K562 (cell line): Measurements from ENCODE around the gene AGPAT2. TPM values are rescaled to one million over a fixed set of nuclear protein-coding genes. Genes with fewer than 3 reads are reported as not detected.

ENCODE experiments used
- ATAC-seq: fragments of 200-7000 bp; cut with Tn5 transposase; 3 replicates; pipeline ENCODE4 v1.9.1; 2020; ENCODE audit warnings: moderate library complexity
- BruUV-seq: library from RNA; stranded (reverse); fragments of 400-500 nt; replicated peaks from 2 replicates; lab custom pipeline; 2021; lab: Mats Ljungman, UMichigan
- CTCF ChIA-PET: fragments of 300-600 bp; formaldehyde crosslinking; extraction: SDS; loops from one replicate; lab custom pipeline; 2021; ENCODE audit warnings: low intra/inter-chr PET ratio; lab: Yijun Ruan, JAX
- POLR2A ChIA-PET: fragments of 300-600, 350-650 bp; sonication (Branson Sonifier 250); formaldehyde crosslinking; extraction: SDS; loops from one replicate; lab custom pipeline; 2021; ENCODE audit warnings: antibody characterized with exemption, inconsistent platforms; lab: Yijun Ruan, JAX
- DNase-seq, 4 experiments: peaks; one replicate each; pipeline versions ENCODE4 v3.0.0 to v3.0.0-alpha.2; 2011 to 2018; ENCODE audit warnings: low spot score in 3 of 4, mixed read lengths in 3 of 4; ENCODE audit errors: extremely low read depth in 1 of 4
- FAIRE-seq: peaks from 2 replicates; lab custom pipeline; 2011; peaks lifted over from hg19 to GRCh38; lab: Jason Lieb, UNC
- H2AFZ ChIP-seq: 2 replicates; pipeline ENCODE4 v1.6.0; 2011; ENCODE audit warnings: low read depth, low read length, control low read depth, inconsistent platforms
- H3K27ac ChIP-seq: fragments of 200-600 bp; 3 replicates; pipeline ENCODE4 v1.8.0; 2011; ENCODE audit warnings: low read depth, mild to moderate bottlenecking, control low read depth, inconsistent platforms, low read length, moderate library complexity, mixed read lengths; ENCODE audit errors: extremely low read depth
- H3K27me3 ChIP-seq, 2 experiments: fragments of 300-600 bp in 1 of 2; 2 replicates in 1 of 2; 3 replicates in 1 of 2; pipeline versions ENCODE4 v1.6.0 to v1.8.0; 2011; ENCODE audit warnings: inconsistent platforms in 2 of 2, low read length in 2 of 2, mild to moderate bottlenecking in 1 of 2, mixed read lengths in 1 of 2, moderate library complexity in 1 of 2; ENCODE audit not compliant: control insufficient read depth in 2 of 2, insufficient read depth in 2 of 2
- H3K36me3 ChIP-seq: fragments of 300-600 bp; 3 replicates; pipeline ENCODE4 v1.8.0; 2011; ENCODE audit warnings: mild to moderate bottlenecking, low read length, inconsistent platforms; ENCODE audit not compliant: control insufficient read depth, insufficient read depth
- H3K4me1 ChIP-seq, 2 experiments: fragments of 200-600 bp in 1 of 2; replicated peaks in 1 of 2; 2 replicates in 1 of 2; 3 replicates in 1 of 2; pipeline versions ENCODE4 v1.5.1 to v1.8.0; 2011; ENCODE audit warnings: inconsistent platforms in 2 of 2, low read length in 2 of 2, mild to moderate bottlenecking in 1 of 2, mixed read lengths in 1 of 2, moderate library complexity in 1 of 2; ENCODE audit not compliant: control insufficient read depth in 2 of 2, insufficient read depth in 2 of 2
- H3K4me2 ChIP-seq: 2 replicates; pipeline ENCODE4 v1.6.1; 2011; ENCODE audit warnings: low read length, control low read depth, inconsistent platforms, mixed read lengths; ENCODE audit not compliant: insufficient read depth
- H3K4me3 ChIP-seq: fragments of 200-600 bp; sonication (generic), shearing (Covaris generic); 2 replicates; pipeline ENCODE4 v1.5.1; 2016; ENCODE audit warnings: control low read depth, inconsistent platforms
- H3K79me2 ChIP-seq: fragments of 200-600 bp; 3 replicates; pipeline ENCODE4 v1.8.0; 2011; ENCODE audit warnings: low read length, inconsistent platforms; ENCODE audit not compliant: control insufficient read depth, insufficient read depth
- H3K9ac ChIP-seq, 2 experiments: 2 replicates each; pipeline versions ENCODE4 v1.6.0 to v1.6.1; 2011; ENCODE audit warnings: low read depth in 2 of 2, low read length in 2 of 2, control low read depth in 1 of 2, inconsistent platforms in 1 of 2, mild to moderate bottlenecking in 1 of 2, mixed read lengths in 1 of 2; ENCODE audit not compliant: insufficient read depth in 1 of 2
- H3K9me1 ChIP-seq: one replicate; pipeline ENCODE4 v1.6.0; 2011; ENCODE audit warnings: inconsistent platforms, mild to moderate bottlenecking, low read length, moderate library complexity; ENCODE audit not compliant: control insufficient read depth, insufficient read depth
- H3K9me3 ChIP-seq: replicated peaks from 2 replicates; pipeline ENCODE4 v1.5.1; 2011; ENCODE audit warnings: low read depth, low read length, inconsistent platforms; ENCODE audit not compliant: control insufficient read depth, insufficient read depth
- H4K20me1 ChIP-seq: replicated peaks from 2 replicates; pipeline ENCODE4 v1.6.1; 2011; ENCODE audit warnings: low read length, inconsistent platforms, mixed read lengths; ENCODE audit not compliant: control insufficient read depth, insufficient read depth
- CC2D1A ChIP-seq: fragments of 450-650 bp; IDR thresholded peaks from 2 replicates; pipeline ENCODE4 v1.6.1; 2017; ENCODE audit warnings: mild to moderate bottlenecking
- CHD1 ChIP-seq: fragments of 200-600 bp; sonication (generic); IDR thresholded peaks from one replicate; pipeline ENCODE4 v1.6.1; 2012; ENCODE audit warnings: mild to moderate bottlenecking, moderate library complexity, low read length, inconsistent platforms
- KDM5B ChIP-seq: fragments of 200-600 bp; sonication (generic); IDR thresholded peaks from 2 replicates; pipeline ENCODE4 v1.6.1; 2012; ENCODE audit warnings: low read depth, mild to moderate bottlenecking, moderate library complexity, low read length, control low read depth, inconsistent platforms; ENCODE audit not compliant: insufficient replicate concordance
- KLF10 ChIP-seq: fragments of 250-450 bp; sonication (Bioruptor Pico); IDR thresholded peaks from 2 replicates; pipeline ENCODE4 v1.6.1; 2021; ENCODE audit warnings: matching md5 sums
- LEF1 ChIP-seq: fragments of 450-650 bp; IDR thresholded peaks from 2 replicates; pipeline ENCODE4 v1.6.1; 2016; ENCODE audit warnings: mild to moderate bottlenecking
- RBBP5 ChIP-seq: fragments of 200-600 bp; sonication (generic); IDR thresholded peaks from 2 replicates; pipeline ENCODE4 v1.6.1; 2012; ENCODE audit warnings: borderline replicate concordance, mild to moderate bottlenecking, low read length, control low read depth, inconsistent platforms; ENCODE audit not compliant: insufficient read depth, poor library complexity, severe bottlenecking
- THRAP3 ChIP-seq: fragments of 450-650 bp; IDR thresholded peaks from 2 replicates; pipeline ENCODE4 v1.6.1; 2016; ENCODE audit warnings: mild to moderate bottlenecking, inconsistent platforms, borderline replicate concordance
- ZBTB7A ChIP-seq: IDR thresholded peaks from 2 replicates; pipeline ENCODE4 v1.6.1; 2011; ENCODE audit warnings: low read depth, mild to moderate bottlenecking, low read length, moderate library complexity, borderline replicate concordance; ENCODE audit not compliant: control insufficient read depth
- ZNF436 ChIP-seq: fragments of 250-450, 450-650 bp; sonication (Bioruptor Pico); formaldehyde crosslinking; IDR thresholded peaks from 2 replicates; pipeline ENCODE4 v1.7.0; 2020; ENCODE audit warnings: mild to moderate bottlenecking
- WGBS: fragments of 100-300 bp; shearing (Covaris generic); methylation state at CpG from one replicate; pipeline ENCODE4 v1.1.6; 2016; ENCODE audit warnings: low coverage, mixed read lengths; ENCODE audit not compliant: insufficient coverage; ENCODE audit errors: missing lambda C conversion rate; 5-methylcytosine and 5-hydroxymethylcytosine counted together
- in situ Hi-C: fragments of 300-500 bp; cut with MboI; formaldehyde crosslinking; loops from 4 replicates; pipeline ENCODE4 v1.15.0; 2018; ENCODE audit warnings: inconsistent platforms, mixed read lengths
- intact Hi-C: fragments of 100-400 bp; cut with micrococcal nuclease; formaldehyde crosslinking; loops from 2 replicates; pipeline ENCODE4 v1.14.2; 2022
- polyA plus RNA-seq, 8 experiments: library from polyadenylated mRNA; depleted of rRNA in 4 of 8; stranded (reverse) in 5 of 8; unstranded in 3 of 8; fragments of >200 nt; fragmentation: Nextera tagmentation in 2 of 8; fragmentation: Illumina TruSeq in 1 of 8; extraction: Ambion mirVana in 2 of 8; extraction: Trizol in 1 of 8; gene quantifications; 2 replicates each; pipeline versions ENCODE4 v1.2.1 to v1.2.3, GENCODE V29; 2011 to 2014; ENCODE audit warnings: inconsistent platforms in 1 of 8, missing spikeins in 1 of 8
- total RNA-seq, 7 experiments: library from RNA; depleted of rRNA in 6 of 7; stranded (reverse); fragments of >200 nt in 6 of 7; fragmentation: Illumina TruSeq in 2 of 7; extraction: Trizol in 2 of 7; gene quantifications; 2 replicates each; pipeline versions ENCODE4 v1.2.1 to v1.2.3, GENCODE V29; 2011 to 2021; ENCODE audit warnings: low replicate concordance in 1 of 7
- TF ChIP-seq, protein P1 (sequence below): sonication (generic); formaldehyde crosslinking; IDR thresholded peaks from 2 replicates; pipeline ENCODE4 v1.8.1; 2023; ENCODE audit warnings: mild to moderate bottlenecking, missing genetic modification reagents
- TF ChIP-seq, protein P2 (sequence below): fragments of 450-650 bp; IDR thresholded peaks from 2 replicates; pipeline ENCODE4 v1.6.1; 2016; ENCODE audit warnings: mild to moderate bottlenecking
- TF ChIP-seq, protein P3 (sequence below): fragments of 450-650 bp; formaldehyde crosslinking; conservative IDR thresholded peaks from 2 replicates; pipeline ENCODE4 v1.4.0; 2022; ENCODE audit warnings: mild to moderate bottlenecking, missing genetic modification characterization
- TF ChIP-seq, protein P4 (sequence below): fragments of 450-650 bp; IDR thresholded peaks from 2 replicates; pipeline ENCODE4 v1.6.1; 2016; ENCODE audit warnings: low read depth, mild to moderate bottlenecking, moderate library complexity

Gene AGPAT2
- total and polyA plus RNA-seq, 9 of the 15 experiments (the other 6 are each of a cell fraction or from before 2014, with no cell fraction given), result 0.13 to 54.5 (median 23.9) TPM

DNA sequence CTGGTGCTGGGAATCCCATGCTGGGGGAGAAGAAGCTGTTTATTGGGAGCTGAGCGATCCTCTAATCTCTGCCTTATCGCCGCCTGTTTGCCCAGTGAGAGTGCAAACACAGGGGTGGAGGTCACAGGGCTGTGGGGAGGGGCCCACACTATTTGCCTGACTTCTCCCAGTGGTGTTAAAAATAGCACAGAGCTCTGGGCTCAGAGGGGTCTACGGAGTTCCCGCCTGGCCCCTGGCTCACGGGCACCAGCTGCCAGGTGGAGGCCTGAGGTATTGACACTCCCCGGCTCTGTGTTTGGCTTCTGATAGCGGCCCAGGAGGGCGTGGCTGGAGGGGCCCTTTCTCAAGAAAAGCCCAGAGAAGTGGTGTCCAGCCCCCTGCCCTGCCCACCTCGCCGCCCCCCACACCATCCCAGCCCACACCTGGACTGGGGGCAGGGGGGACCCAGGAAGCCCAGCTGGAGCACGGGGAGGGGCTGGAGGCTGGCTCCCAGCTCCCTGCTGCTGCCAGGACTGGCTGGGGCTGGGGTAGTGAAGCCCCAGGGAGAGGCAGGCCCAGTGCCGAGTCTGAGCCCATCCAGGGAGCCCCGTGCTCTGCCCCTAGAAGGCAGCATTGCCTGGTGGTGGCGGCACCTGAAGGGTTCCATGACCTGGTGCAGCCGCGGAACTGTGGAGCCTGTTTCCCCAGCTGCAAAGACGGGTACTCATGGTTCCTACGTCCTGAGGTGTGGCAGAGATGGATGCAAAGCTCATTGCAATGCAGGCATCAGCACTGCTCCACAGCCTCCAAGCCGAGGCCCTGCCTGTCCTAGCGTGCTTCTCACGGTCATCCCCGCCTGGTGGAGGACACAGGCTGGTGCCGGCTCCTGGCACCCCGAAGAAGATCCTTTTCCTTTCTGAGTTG, 60.3 kb downstream of the AGPAT2 start:
- 21% methylated on average over 15 of the region's 25 CpGs for WGBS
- TF ChIP-seq THRAP3 (no peak), CC2D1A (no peak), KLF10 (no peak), RBBP5 (no peak), CHD1 (no peak), KDM5B (no peak), ZNF436 (no peak), ZBTB7A (no peak), LEF1 (no peak)
- TF ChIP-seq, protein P1, sequence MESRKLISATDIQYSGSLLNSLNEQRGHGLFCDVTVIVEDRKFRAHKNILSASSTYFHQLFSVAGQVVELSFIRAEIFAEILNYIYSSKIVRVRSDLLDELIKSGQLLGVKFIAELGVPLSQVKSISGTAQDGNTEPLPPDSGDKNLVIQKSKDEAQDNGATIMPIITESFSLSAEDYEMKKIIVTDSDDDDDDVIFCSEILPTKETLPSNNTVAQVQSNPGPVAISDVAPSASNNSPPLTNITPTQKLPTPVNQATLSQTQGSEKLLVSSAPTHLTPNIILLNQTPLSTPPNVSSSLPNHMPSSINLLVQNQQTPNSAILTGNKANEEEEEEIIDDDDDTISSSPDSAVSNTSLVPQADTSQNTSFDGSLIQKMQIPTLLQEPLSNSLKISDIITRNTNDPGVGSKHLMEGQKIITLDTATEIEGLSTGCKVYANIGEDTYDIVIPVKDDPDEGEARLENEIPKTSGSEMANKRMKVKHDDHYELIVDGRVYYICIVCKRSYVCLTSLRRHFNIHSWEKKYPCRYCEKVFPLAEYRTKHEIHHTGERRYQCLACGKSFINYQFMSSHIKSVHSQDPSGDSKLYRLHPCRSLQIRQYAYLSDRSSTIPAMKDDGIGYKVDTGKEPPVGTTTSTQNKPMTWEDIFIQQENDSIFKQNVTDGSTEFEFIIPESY (CRISPR knock-in tag), result peak; percentile 90
- TF ChIP-seq, protein P2, sequence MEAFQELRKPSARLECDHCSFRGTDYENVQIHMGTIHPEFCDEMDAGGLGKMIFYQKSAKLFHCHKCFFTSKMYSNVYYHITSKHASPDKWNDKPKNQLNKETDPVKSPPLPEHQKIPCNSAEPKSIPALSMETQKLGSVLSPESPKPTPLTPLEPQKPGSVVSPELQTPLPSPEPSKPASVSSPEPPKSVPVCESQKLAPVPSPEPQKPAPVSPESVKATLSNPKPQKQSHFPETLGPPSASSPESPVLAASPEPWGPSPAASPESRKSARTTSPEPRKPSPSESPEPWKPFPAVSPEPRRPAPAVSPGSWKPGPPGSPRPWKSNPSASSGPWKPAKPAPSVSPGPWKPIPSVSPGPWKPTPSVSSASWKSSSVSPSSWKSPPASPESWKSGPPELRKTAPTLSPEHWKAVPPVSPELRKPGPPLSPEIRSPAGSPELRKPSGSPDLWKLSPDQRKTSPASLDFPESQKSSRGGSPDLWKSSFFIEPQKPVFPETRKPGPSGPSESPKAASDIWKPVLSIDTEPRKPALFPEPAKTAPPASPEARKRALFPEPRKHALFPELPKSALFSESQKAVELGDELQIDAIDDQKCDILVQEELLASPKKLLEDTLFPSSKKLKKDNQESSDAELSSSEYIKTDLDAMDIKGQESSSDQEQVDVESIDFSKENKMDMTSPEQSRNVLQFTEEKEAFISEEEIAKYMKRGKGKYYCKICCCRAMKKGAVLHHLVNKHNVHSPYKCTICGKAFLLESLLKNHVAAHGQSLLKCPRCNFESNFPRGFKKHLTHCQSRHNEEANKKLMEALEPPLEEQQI, result no peak
- TF ChIP-seq, protein P3, sequence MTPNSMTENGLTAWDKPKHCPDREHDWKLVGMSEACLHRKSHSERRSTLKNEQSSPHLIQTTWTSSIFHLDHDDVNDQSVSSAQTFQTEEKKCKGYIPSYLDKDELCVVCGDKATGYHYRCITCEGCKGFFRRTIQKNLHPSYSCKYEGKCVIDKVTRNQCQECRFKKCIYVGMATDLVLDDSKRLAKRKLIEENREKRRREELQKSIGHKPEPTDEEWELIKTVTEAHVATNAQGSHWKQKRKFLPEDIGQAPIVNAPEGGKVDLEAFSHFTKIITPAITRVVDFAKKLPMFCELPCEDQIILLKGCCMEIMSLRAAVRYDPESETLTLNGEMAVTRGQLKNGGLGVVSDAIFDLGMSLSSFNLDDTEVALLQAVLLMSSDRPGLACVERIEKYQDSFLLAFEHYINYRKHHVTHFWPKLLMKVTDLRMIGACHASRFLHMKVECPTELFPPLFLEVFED, result no peak
- TF ChIP-seq, protein P4, sequence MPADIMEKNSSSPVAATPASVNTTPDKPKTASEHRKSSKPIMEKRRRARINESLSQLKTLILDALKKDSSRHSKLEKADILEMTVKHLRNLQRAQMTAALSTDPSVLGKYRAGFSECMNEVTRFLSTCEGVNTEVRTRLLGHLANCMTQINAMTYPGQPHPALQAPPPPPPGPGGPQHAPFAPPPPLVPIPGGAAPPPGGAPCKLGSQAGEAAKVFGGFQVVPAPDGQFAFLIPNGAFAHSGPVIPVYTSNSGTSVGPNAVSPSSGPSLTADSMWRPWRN, result no peak

More for the DNA sequence above, 60.3 kb downstream of the AGPAT2 start:
- H2AFZ ChIP-seq, result no peak overlapping the region
- H3K9ac ChIP-seq, result 0 out of 4 replicates have a peak overlapping the region, but pooled peaks of 1 of the 2 experiments have one; percentile 48
- H3K4me2 ChIP-seq, result no peak overlapping the region
- no TSS peak for BruUV-seq
- intact Hi-C loops, result loop anchor here (10.0 kb wide), 1 partner anchor 82 kb away; the partner anchor contains the start of gene NOTCH1
- H3K9me1 ChIP-seq, result no peaks in the 10 kb centered on the region
- ChIA-PET POLR2A (interaction anchor here (1.1 to 1.8 kb wide), 5 partner anchors 8 to 209 kb away, joined by 3 to 5 read pairs (median 3); no protein-coding TSS in a partner anchor), CTCF (interaction anchor here (2.5 kb wide), 1 partner anchor 139 kb away, joined by 12 read pairs; no protein-coding TSS in a partner anchor)
- peak in 2 of 4 experiments; percentile 62 to 63 for DNase-seq
- in situ Hi-C loops, result loop anchor here (5.0 to 25.0 kb wide), 2 partner anchors 135 to 290 kb away; partner anchors contain the start of gene GPSM1
- peaks cover 0 to 84% of the 10 kb centered on the region in 2 experiments; a peak in 4 of 5 replicates for H3K4me1 ChIP-seq
- no peak overlapping the region for H3K27ac ChIP-seq
- H4K20me1 ChIP-seq, result peaks cover 12% of the 10 kb centered on the region; the same call in 1 of the 2 replicates
- no peak overlapping the region for H3K4me3 ChIP-seq
- no peaks in the 10 kb centered on the region for H3K79me2 ChIP-seq
- no peaks in the 10 kb centered on the region for H3K36me3 ChIP-seq
- H3K27me3 ChIP-seq, result peaks cover 0 to 12% of the 10 kb centered on the region in 2 experiments; a peak in 2 of 5 replicates
- no peak for ATAC-seq
- H3K9me3 ChIP-seq, result peaks cover 4% of the 10 kb centered on the region
- no peak for FAIRE-seq
